GM10248 (cell line): ENCODE measurements around the gene PPFIA1.
"Not testable (repeated sequence)": the region's sequence is repeated elsewhere in the genome, so short reads cannot be mapped to it uniquely, and the experiment has no call there.

Experiments used
- CTCF ChIA-PET: fragments of 300-600 bp; sonication (Branson Sonifier 250); formaldehyde crosslinking; extraction: SDS; loops from one replicate; lab custom pipeline; 2021; ENCODE audit warnings: antibody characterized with exemption; lab: Yijun Ruan, JAX
- POLR2A ChIA-PET: fragments of 350-650 bp; sonication (Branson Sonifier 250); formaldehyde crosslinking; extraction: SDS; loops from one replicate; lab custom pipeline; 2020; ENCODE audit warnings: antibody characterized with exemption; lab: Yijun Ruan, JAX
- DNase-seq: peaks from one replicate; pipeline ENCODE4 v3.0.0; 2012; ENCODE audit errors: extremely low spot score
- TF ChIP-seq, protein P1 (sequence below): IDR thresholded peaks from 2 replicates; pipeline ENCODE4 v1.5.1; 2012; ENCODE audit warnings: mild to moderate bottlenecking, low read depth; ENCODE audit errors: extremely low read depth, missing control alignments, control extremely low read depth

Gene PPFIA1

DNA sequence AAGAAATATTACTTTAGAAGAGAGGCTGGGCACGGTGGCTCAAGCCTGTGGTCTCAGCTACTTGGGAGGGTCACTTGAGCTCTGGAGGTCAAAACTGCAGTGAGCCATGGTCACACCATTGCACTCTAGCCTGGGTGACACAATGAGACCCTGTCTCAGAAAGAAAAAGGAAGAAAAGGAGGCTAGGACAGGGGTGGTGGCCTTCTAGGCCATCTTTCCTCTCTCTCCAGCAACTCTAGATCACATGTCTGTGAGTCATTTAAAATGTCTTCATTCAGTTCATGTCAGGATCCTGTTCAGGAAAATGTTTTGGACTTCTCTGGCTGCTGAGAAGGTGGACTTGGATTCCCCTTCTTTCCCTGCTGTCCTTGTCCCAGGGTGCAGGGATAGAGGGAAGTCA, 53.3 kb downstream of the PPFIA1 start:
- ChIA-PET POLR2A (no interaction called here), CTCF (interaction anchor here (1.4 kb wide), 2 partner anchors 10 to 21 kb away, joined by 3 read pairs; no protein-coding TSS in a partner anchor)
- DNase-seq, result no peak
- TF ChIP-seq, protein P1, sequence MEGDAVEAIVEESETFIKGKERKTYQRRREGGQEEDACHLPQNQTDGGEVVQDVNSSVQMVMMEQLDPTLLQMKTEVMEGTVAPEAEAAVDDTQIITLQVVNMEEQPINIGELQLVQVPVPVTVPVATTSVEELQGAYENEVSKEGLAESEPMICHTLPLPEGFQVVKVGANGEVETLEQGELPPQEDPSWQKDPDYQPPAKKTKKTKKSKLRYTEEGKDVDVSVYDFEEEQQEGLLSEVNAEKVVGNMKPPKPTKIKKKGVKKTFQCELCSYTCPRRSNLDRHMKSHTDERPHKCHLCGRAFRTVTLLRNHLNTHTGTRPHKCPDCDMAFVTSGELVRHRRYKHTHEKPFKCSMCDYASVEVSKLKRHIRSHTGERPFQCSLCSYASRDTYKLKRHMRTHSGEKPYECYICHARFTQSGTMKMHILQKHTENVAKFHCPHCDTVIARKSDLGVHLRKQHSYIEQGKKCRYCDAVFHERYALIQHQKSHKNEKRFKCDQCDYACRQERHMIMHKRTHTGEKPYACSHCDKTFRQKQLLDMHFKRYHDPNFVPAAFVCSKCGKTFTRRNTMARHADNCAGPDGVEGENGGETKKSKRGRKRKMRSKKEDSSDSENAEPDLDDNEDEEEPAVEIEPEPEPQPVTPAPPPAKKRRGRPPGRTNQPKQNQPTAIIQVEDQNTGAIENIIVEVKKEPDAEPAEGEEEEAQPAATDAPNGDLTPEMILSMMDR, result no peak

DNA sequence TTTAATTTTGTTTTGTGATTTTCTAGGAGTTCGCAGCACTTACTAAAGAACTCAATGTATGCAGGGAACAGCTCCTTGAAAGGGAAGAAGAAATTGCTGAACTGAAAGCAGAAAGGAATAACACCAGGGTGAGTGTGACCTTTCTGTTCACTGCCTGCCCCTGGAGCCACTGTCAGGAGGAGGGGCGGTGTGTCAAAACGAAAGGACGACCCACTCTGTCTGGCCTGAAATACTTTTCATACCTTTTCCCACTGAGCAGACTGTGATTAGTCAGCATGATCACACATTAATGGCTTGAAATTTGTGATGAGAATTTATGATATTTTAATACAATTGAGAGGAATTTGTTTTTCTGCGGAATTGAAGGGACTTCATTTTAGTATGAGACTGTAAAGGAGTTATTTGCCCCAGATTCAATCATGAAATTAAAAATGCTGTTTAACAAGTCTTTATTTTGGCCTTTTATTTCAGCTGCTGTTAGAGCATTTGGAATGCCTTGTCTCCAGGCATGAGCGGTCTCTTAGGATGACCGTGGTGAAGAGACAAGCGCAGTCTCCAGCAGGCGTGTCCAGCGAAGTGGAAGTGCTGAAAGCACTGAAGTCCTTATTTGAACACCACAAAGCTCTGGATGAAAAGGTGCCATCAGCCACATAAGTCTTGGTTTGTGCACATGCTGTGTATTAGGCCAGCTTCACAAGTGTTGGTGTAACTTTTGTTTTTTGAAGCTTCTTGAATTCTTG, 54.1 kb downstream of the PPFIA1 start:
- CTCF ChIA-PET, result no interaction called here
- peak; percentile 80 for DNase-seq
- TF ChIP-seq, protein P1, result no peak
- POLR2A ChIA-PET, result no interaction called here

DNA sequence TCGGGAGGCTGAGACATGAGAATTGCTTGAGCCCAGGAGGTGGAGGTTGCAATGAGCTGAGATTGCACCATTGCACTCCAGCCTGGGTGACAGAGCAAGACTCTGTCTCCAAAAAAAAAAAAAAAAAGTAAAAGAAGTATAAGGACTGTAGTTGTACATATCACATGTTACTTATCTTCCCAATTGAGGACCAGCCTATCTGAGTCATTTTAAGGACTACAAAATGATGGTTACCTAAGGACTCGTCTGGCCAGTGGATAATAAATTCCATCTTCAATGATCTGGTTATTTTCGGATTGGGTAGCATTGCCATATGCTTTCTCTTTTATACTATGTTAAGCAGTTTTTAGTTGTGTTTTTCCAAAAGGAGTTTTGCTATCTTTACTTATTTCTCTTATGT, 55.3 kb downstream of the PPFIA1 start:
- no peak for DNase-seq
- ChIA-PET POLR2A (no interaction called here), CTCF (interaction anchor here (1.3 kb wide), 1 partner anchor 17 kb away, joined by 3 read pairs; no protein-coding TSS in a partner anchor)
- TF ChIP-seq, protein P1, result no peak

DNA sequence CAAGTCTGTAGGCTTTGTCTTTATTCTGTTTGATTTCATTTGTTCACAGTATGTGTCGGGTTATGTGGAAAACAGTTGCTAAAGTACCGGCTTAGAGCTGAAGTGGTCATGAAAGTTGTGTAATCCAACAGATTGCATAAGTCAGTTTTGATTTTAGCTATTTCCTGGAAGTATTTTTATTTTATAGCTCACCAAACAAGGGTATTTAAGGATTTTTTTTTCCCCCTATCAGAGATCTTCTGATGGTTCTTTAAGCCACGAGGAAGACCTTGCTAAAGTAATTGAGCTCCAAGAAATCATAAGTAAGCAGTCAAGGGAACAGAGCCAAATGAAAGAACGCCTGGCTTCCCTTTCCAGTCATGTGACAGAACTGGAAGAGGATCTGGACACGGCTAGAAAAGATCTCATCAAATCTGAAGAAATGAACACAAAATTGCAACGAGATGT, 55.9 kb downstream of the PPFIA1 start:
- TF ChIP-seq, protein P1, result no peak
- CTCF ChIA-PET, result interaction anchor here (1.3 kb wide), 1 partner anchor 17 kb away, joined by 3 read pairs; no protein-coding TSS in a partner anchor
- DNase-seq, result no peak
- POLR2A ChIA-PET, result no interaction called here

DNA sequence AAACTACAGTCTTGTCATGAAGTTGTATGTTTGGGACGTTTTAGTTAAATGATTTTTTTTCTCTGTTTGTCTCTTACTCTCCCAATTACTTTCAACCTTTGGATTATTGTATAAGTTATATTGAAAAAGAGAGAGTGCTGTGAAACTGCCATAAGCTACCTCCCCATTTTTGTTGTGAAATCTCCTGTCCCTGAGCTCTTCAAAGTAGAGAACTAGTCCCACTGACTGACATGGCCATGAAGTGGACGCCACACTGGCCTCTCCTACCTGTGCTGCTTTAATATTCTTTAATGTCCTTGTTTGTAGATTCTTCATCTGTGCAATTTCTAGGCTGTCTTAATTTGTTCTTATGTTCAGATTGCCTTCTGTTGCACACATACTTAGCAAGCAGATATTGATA, 56.3 kb downstream of the PPFIA1 start:
- DNase-seq, result no peak
- ChIA-PET POLR2A (no interaction called here), CTCF (no interaction called here)
- TF ChIP-seq, protein P1, result no peak

DNA sequence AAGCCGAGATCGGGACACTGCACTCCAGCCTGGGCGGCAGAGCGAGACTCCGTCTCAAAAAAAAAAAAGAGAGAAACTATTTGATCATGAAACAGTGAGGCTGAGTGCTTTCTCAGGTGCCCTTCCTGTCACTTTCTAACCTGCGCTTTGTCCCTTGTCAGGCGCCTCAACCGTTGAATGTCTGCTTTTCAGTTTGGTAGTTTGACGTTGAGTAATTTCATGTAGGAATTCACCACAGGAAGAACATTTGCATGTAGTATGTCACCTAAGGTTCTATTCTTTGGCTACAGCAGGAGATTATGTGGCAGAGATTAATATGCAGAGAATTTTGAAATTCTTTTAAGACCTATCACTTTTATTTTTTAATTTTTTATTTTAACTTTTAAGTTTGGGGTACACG, 57.2 kb downstream of the PPFIA1 start:
- POLR2A ChIA-PET, result no interaction called here
- TF ChIP-seq, protein P1, result no peak
- CTCF ChIA-PET, result no interaction called here

DNA sequence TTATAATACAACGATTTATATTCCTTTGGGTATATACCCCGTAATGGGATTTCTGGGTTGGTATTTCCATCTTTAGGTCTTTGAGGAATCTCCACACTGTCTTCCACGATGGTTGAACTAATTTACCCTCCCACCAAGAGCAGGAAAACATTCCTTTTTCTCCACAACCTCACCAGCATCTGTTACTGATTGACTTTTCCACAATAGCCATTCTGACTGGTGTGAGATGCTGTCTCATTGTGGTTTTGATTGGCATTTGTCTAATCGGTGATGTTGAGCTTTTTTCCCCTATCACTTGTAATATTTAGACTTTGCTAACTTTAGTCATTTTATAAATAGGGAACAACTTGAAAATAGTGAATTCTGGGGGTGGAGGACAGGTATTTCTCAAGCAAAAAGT, 58.1 kb downstream of the PPFIA1 start:
- DNase-seq, result no peak
- CTCF ChIA-PET, result no interaction called here
- POLR2A ChIA-PET, result no interaction called here
- TF ChIP-seq, protein P1, result no peak

More for the DNA sequence above, 57.2 kb downstream of the PPFIA1 start:
- DNase-seq, result peak; percentile 47

DNA sequence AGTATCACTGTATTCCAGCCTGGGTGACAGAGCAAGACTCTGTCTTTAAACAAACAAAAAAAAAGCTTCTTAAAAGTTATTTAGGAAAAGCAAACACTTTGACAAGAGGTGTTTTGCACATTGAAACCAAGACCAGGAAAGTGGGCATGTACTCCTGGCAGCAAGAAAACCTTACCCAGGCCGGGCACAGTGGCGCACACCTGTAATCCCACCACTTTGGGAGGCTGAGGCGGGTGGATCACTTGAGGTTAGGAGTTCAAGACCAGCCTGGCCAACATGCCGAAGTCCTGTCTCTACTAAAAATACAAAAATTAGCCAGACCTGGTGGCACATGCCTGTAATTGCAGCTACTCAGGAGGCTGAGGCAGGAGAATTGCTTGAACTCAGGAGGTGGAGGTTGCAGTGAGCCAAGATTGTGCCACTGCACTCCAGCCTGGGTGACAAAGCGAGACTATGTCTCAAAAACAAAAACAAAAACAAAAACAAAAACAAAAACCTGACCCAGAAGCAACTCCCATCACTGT, 60.9 kb downstream of the PPFIA1 start:
- DNase-seq, POLR2A ChIA-PET: not testable (repeated sequence)
- CTCF ChIA-PET, result interaction anchor here (0.9 to 2.4 kb wide), 6 partner anchors 13 to 96 kb away, joined by 3 to 9 read pairs (median 4); no protein-coding TSS in a partner anchor
